CD14-positive monocyte (primary cell): ENCODE data around the gene SMIM7. TPM values are rescaled to one million over a fixed set of nuclear protein-coding genes. Genes with fewer than 3 reads are reported as not detected.

Source experiments
- DNase-seq, 3 donors: peaks; one replicate each; pipeline ENCODE4 v3.0.0-alpha.2; 2011 to 2022
- H2AFZ ChIP-seq: 2 replicates; pipeline ENCODE4 v1.6.0; 2012; ENCODE audit warnings: mild to moderate bottlenecking, low read depth, low read length, inconsistent platforms; ENCODE audit not compliant: insufficient read depth, poor library complexity, severe bottlenecking
- H3K27ac ChIP-seq, 2 donors: 1 replicate in 1 of 2; 2 replicates in 1 of 2; pipeline ENCODE4 v1.5.1; 2012 to 2013; ENCODE audit warnings: low read length in 2 of 2, control low read depth in 1 of 2, inconsistent platforms in 1 of 2, low read depth in 1 of 2, mild to moderate bottlenecking in 1 of 2
- H3K27me3 ChIP-seq, 2 donors: one replicate each; pipeline versions ENCODE4 v1.6.0 to v1.6.1; 2011 to 2013; ENCODE audit warnings: low read length in 2 of 2; ENCODE audit not compliant: control insufficient read depth in 2 of 2, insufficient read depth in 2 of 2
- H3K36me3 ChIP-seq, 2 donors: replicated peaks in 1 of 2; 1 replicate in 1 of 2; 2 replicates in 1 of 2; pipeline versions ENCODE4 v1.5.1 to v1.6.1; 2012 to 2013; ENCODE audit warnings: low read length in 2 of 2, control low read depth in 1 of 2, inconsistent platforms in 1 of 2, mild to moderate bottlenecking in 1 of 2; ENCODE audit not compliant: insufficient read depth in 2 of 2, control insufficient read depth in 1 of 2
- H3K4me1 ChIP-seq, 2 donors: 1 replicate in 1 of 2; 2 replicates in 1 of 2; pipeline versions ENCODE4 v1.5.1 to v1.6.1; 2012 to 2013; ENCODE audit warnings: low read length in 2 of 2, control low read depth in 1 of 2, inconsistent platforms in 1 of 2, mild to moderate bottlenecking in 1 of 2, moderate library complexity in 1 of 2; ENCODE audit not compliant: insufficient read depth in 2 of 2, control insufficient read depth in 1 of 2
- H3K4me2 ChIP-seq: replicated peaks from 2 replicates; pipeline ENCODE3; 2012; ENCODE audit warnings: low read length, moderate library complexity, mild to moderate bottlenecking; ENCODE audit not compliant: poor library complexity, severe bottlenecking; ENCODE audit errors: extremely low read depth
- H3K4me3 ChIP-seq, 3 experiments: fragments of 200-600 bp in 1 of 3; sonication (generic) in 1 of 3; replicated peaks in 1 of 3; 1 replicate in 2 of 3; 2 replicates in 1 of 3; pipeline ENCODE4 v1.5.1; 2011 to 2013; ENCODE audit warnings: low read length in 3 of 3, mild to moderate bottlenecking in 3 of 3, control low read depth in 2 of 3, low read depth in 2 of 3, inconsistent platforms in 1 of 3, moderate library complexity in 1 of 3
- H3K79me2 ChIP-seq: 2 replicates; pipeline ENCODE4 v1.6.0; 2012; ENCODE audit warnings: mild to moderate bottlenecking, control low read depth, inconsistent platforms, low read length, moderate library complexity; ENCODE audit not compliant: insufficient read depth
- H3K9ac ChIP-seq: 2 replicates; pipeline ENCODE4 v1.6.0; 2017; ENCODE audit warnings: low read length, mild to moderate bottlenecking; ENCODE audit not compliant: insufficient read depth, poor library complexity, severe bottlenecking
- H3K9me3 ChIP-seq, 2 donors: replicated peaks in 1 of 2; 1 replicate in 1 of 2; 2 replicates in 1 of 2; pipeline versions ENCODE4 v1.5.1 to v1.6.1; 2012 to 2013; ENCODE audit warnings: low read length in 2 of 2, control low read depth in 1 of 2; ENCODE audit not compliant: control insufficient read depth in 1 of 2, insufficient read depth in 1 of 2
- H4K20me1 ChIP-seq: 2 replicates; pipeline ENCODE4 v1.6.0; 2012; ENCODE audit warnings: mild to moderate bottlenecking, low read length, control low read depth, moderate library complexity; ENCODE audit not compliant: insufficient read depth
- H3K27ac Mint-ChIP-seq, 7 donors: one replicate each; pipeline ENCODE4 v1.8.0; 2020; ENCODE audit warnings: mild to moderate bottlenecking in 7 of 7, mixed read lengths in 7 of 7, moderate library complexity in 6 of 7, inconsistent platforms in 2 of 7
- H3K27me3 Mint-ChIP-seq, 3 donors: one replicate each; pipeline ENCODE4 v1.8.0; 2021 to 2022; ENCODE audit warnings: low read depth in 3 of 3, mild to moderate bottlenecking in 3 of 3, mixed read lengths in 3 of 3, moderate library complexity in 3 of 3, inconsistent platforms in 1 of 3
- H3K36me3 Mint-ChIP-seq, 2 donors: one replicate each; pipeline ENCODE4 v1.8.0; 2020; ENCODE audit warnings: mixed read lengths in 2 of 2, inconsistent platforms in 1 of 2, mild to moderate bottlenecking in 1 of 2
- H3K4me1 Mint-ChIP-seq: one replicate; pipeline ENCODE4 v1.8.0; 2020; ENCODE audit warnings: mild to moderate bottlenecking, mixed read lengths
- H3K4me3 Mint-ChIP-seq, 2 donors: one replicate each; pipeline ENCODE4 v1.8.0; 2020; ENCODE audit warnings: mild to moderate bottlenecking in 2 of 2, mixed read lengths in 2 of 2, moderate library complexity in 1 of 2
- H3K9me3 Mint-ChIP-seq, 7 donors: one replicate each; pipeline ENCODE4 v1.8.0; 2020 to 2022; ENCODE audit warnings: mixed read lengths in 7 of 7, mild to moderate bottlenecking in 6 of 7, moderate library complexity in 6 of 7, inconsistent platforms in 2 of 7
- WGBS: methylation state at CpG from one replicate; pipeline ENCODE4 v1.1.5; 2013; ENCODE audit warnings: missing lambda C conversion rate; ENCODE audit not compliant: insufficient coverage; 5-methylcytosine and 5-hydroxymethylcytosine counted together
- intact Hi-C, 2 donors: fragments of 100-400 bp; cut with micrococcal nuclease; formaldehyde crosslinking; loops; one replicate each; pipeline versions ENCODE4 v1.15.0 to v1.15.1; 2023
- polyA plus RNA-seq, 3 donors: library from polyadenylated mRNA; depleted of rRNA in 1 of 3; unstranded in 2 of 3; stranded (reverse) in 1 of 3; fragments of 300-500 nt in 2 of 3; fragments of >200 nt in 1 of 3; fragmentation: Illumina TruSeq in 2 of 3; gene quantifications; 1 replicate in 2 of 3; 2 replicates in 1 of 3; pipeline ENCODE4 v1.2.3, GENCODE V29; 2012 to 2021
- TF ChIP-seq, protein P1 (sequence below): fragments of 200-600 bp; IDR thresholded peaks from one replicate; pipeline ENCODE4 v1.8.0; 2022; ENCODE audit warnings: antibody characterized with exemption, mild to moderate bottlenecking

The SMIM7 gene
- polyA plus RNA-seq, 3 donors, result 65.5 to 91.7 (median 86.7) TPM

DNA sequence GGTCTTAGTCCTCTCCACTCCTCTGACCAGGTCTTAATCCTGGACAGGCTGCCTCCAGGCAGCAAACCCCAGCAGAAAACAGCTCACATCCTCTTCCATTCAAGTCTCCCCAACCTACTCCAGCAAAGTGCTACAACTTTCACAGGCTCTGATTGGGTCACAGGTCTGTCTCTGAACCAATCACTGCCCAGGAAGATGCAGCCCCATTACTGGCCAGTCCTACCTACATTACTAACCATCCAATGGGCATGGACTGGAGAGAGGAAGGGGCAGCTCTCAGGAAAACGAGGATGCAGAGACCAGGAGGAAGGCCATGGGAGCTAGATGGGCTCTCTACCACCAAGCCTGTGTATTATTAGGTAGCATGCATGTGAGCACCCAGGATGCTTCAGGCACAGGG is 44.1 kb downstream of the SMIM7 start:
- H3K9ac ChIP-seq, result no peak overlapping the region
- no peaks in the 10 kb centered on the region for H3K27me3 ChIP-seq
- Mint-ChIP-seq H3K9me3 (no peaks in the 10 kb centered on the region), H3K4me3 (no peak overlapping the region), H3K4me1 (peaks cover 74% of the 10 kb centered on the region), H3K27ac (peak overlapping the region in 3 of 7 donors; percentile 37 to 64 (median 46)), H3K27me3 (no peaks in the 10 kb centered on the region), H3K36me3 (peaks cover 12% of the 10 kb centered on the region in 2 donors)
- no peaks in the 10 kb centered on the region for H3K9me3 ChIP-seq
- H3K4me1 ChIP-seq, result peaks cover 38 to 47% of the 10 kb centered on the region in 2 donors
- H3K27ac ChIP-seq, result peak overlapping the region in 1 of 2 donors; percentile 32
- H3K4me2 ChIP-seq, result no peak overlapping the region
- no CpG with 5 or more reads among the region's 1 CpG for WGBS
- H4K20me1 ChIP-seq, result peaks cover 100% of the 10 kb centered on the region
- TF ChIP-seq, protein P1, sequence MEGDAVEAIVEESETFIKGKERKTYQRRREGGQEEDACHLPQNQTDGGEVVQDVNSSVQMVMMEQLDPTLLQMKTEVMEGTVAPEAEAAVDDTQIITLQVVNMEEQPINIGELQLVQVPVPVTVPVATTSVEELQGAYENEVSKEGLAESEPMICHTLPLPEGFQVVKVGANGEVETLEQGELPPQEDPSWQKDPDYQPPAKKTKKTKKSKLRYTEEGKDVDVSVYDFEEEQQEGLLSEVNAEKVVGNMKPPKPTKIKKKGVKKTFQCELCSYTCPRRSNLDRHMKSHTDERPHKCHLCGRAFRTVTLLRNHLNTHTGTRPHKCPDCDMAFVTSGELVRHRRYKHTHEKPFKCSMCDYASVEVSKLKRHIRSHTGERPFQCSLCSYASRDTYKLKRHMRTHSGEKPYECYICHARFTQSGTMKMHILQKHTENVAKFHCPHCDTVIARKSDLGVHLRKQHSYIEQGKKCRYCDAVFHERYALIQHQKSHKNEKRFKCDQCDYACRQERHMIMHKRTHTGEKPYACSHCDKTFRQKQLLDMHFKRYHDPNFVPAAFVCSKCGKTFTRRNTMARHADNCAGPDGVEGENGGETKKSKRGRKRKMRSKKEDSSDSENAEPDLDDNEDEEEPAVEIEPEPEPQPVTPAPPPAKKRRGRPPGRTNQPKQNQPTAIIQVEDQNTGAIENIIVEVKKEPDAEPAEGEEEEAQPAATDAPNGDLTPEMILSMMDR, result no peak
- H3K79me2 ChIP-seq, result peaks cover 100% of the 10 kb centered on the region
- H3K4me3 ChIP-seq, result no peak overlapping the region
- intact Hi-C loops, result no loop called here
- H3K36me3 ChIP-seq, result peaks cover 0 to 8% of the 10 kb centered on the region in 2 donors
- DNase-seq, result peak in 1 of 3 donors; percentile 43
- H2AFZ ChIP-seq, result no peak overlapping the region

DNA sequence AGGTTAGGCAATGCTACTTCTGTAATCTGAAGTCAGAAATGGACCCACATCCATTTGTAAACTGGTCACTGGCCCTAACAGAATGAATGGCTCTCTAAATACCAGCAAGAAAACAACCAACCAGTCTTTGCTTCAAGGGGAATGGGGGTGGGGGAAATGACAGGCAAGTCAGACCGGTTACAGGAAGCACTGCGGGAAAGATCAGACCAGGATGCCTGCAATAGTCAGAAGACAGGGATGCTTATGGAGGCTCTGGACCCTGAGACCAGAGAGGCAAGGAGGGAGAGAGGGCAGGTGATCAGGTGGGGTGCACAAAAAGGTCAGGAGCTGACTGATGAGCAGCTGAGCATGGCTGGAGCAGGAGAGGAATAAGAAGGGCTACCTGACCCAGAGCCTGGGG is 45.0 kb downstream of the SMIM7 start:
- Histone ChIP-seq H3K9ac (no peak overlapping the region), H3K27ac (peak overlapping the region in 1 of 2 donors; percentile 67), H3K27me3 (no peaks in the 10 kb centered on the region), H3K79me2 (peaks cover 100% of the 10 kb centered on the region), H4K20me1 (peaks cover 100% of the 10 kb centered on the region), H2AFZ (no peak overlapping the region), H3K4me3 (no peak overlapping the region), H3K9me3 (no peaks in the 10 kb centered on the region), H3K36me3 (no peaks in the 10 kb centered on the region), H3K4me1 (peaks cover 38 to 47% of the 10 kb centered on the region in 2 donors), H3K4me2 (no peak overlapping the region)
- H3K4me3 Mint-ChIP-seq, result peak overlapping the region in 1 of 2 donors; percentile 25
- DNase-seq, result no peak
- peaks cover 12 to 14% of the 10 kb centered on the region in 2 donors for H3K36me3 Mint-ChIP-seq
- no peaks in the 10 kb centered on the region for H3K27me3 Mint-ChIP-seq
- peaks cover 78% of the 10 kb centered on the region for H3K4me1 Mint-ChIP-seq
- no peaks in the 10 kb centered on the region for H3K9me3 Mint-ChIP-seq
- WGBS, result 0% methylated on average over 2 of the region's 2 CpGs
- H3K27ac Mint-ChIP-seq, result peak overlapping the region in 5 of 7 donors; percentile 6 to 74 (median 52)
- TF ChIP-seq, protein P1, result no peak
- intact Hi-C loops, result loop anchor here in 1 of 2 donors (5.0 kb wide), 1 partner anchor 43 kb away; the partner anchor contains the start of gene SLC35E1
